ENCODE data around the gene EPN1.
"Not testable (repeated sequence)": the region's sequence is repeated elsewhere in the genome, so short reads cannot be mapped to it uniquely, and the experiment has no call there.

Gene EPN1

GRCh38 chr19:55720214-55720746, 45.3 kb downstream of the EPN1 start:
- DNase-seq (ENCODE audit: low spot score), result no peak

GRCh38 chr19:55720801-55721200, 45.8 kb downstream of the EPN1 start:
- no peak for DNase-seq (ENCODE audit: low spot score)

GRCh38 chr19:55723491-55723890, 48.5 kb downstream of the EPN1 start:
- no peak for DNase-seq (ENCODE audit: low spot score)

- DNase-seq (ENCODE audit: low spot score), result not testable (repeated sequence)
Observed at GRCh38 chr19:55730378-55730777, 55.4 kb downstream of the EPN1 start.

GRCh38 chr19:55738302-55738701, 63.3 kb downstream of the EPN1 start, which contains the start of gene NLRP9:
TSS of gene NLRP9 (minus strand) at chr19:55738402. CDS start at chr19:55738374, 28 bp downstream.
- no peak for DNase-seq (ENCODE audit: low spot score)

GRCh38 chr19:55750715-55751114, 75.7 kb downstream of the EPN1 start:
- DNase-seq (ENCODE audit: low spot score), result no peak

- DNase-seq (ENCODE audit: low spot score), result no peak
Observed at GRCh38 chr19:55753401-55753800, 78.4 kb downstream of the EPN1 start.

GRCh38 chr19:55756808-55757207, 81.8 kb downstream of the EPN1 start:
- not testable (repeated sequence) for DNase-seq (ENCODE audit: low spot score)

- DNase-seq (ENCODE audit: low spot score), result not testable (repeated sequence)
Observed at GRCh38 chr19:55758797-55759196, 83.8 kb downstream of the EPN1 start, which contains the start of gene RFPL4A. TSS of gene RFPL4A (plus strand) at chr19:55759097. CDS start at chr19:55761801, 2,704 bp downstream.

Measured in GM03348 (cell line).